AG10803 (cell line): ENCODE measurements around the gene CREB3.

Source experiments
- DNase-seq: peaks from one replicate; pipeline ENCODE4 v3.0.0; 2010; ENCODE audit warnings: low read depth
- H3K4me3 ChIP-seq: 2 replicates; pipeline ENCODE4 v1.5.1; 2011; ENCODE audit warnings: mild to moderate bottlenecking, low read length, control low read depth
- CTCF ChIP-seq: conservative IDR thresholded peaks from 2 replicates; pipeline ENCODE4 v1.5.1; 2011; ENCODE audit warnings: mild to moderate bottlenecking, low read length, control low read depth, inconsistent platforms

Gene CREB3

GRCh38 chr9:35726931-35727330, 5.5 kb upstream of the CREB3 start:
- TF ChIP-seq CTCF, result peak; percentile 44
- DNase-seq, result peak; percentile 68
- peak overlapping the region; percentile 97 for H3K4me3 ChIP-seq

DNA sequence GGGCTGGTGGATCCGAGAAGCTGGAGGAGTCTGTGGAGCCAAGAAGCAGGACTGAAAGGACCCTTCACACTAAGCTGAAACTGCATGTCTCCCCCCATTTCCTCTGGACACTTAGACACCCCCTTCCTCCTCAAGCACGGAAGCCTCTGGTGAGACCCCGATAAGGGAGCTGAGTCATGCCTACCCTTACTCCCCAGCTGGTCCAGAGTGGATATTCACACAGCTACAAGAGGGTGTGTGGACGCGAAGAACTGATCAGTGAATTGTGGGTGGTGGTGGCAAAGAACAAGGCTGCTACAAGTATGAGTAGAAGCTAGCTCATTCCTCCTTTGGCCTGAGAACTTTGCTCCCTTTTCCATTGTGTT, 4.8 kb upstream of the CREB3 start:
- no peak for TF ChIP-seq CTCF
- no peak for DNase-seq
- peak overlapping the region; percentile 97 for H3K4me3 ChIP-seq

GRCh38 chr9:35728041-35728971, 4.2 kb upstream of the CREB3 start:
- peak overlapping the region; percentile 97 for H3K4me3 ChIP-seq
- peak; percentile 94 for DNase-seq
- TF ChIP-seq CTCF, result no peak

DNA sequence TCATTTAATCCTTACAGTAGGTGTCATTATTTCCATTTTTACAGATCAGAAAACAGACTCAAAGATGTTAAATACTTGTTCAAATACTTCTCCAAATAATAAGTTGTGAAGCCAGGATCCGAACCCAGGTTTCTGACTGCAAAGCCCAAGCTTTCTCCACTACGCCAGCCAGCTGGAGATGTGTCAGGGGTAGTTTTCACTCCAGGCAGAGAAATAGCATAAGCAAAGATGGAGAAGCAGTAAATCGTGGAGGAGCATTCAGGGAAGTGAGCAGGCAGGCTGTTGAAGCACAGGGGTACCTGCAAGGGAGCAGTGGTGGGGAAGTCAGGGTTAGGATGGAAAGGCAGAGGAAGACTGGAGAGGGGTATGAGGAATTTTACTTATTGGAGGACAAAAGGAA, 3.4 kb upstream of the CREB3 start:
- H3K4me3 ChIP-seq, result peak overlapping the region; percentile 97
- no peak for TF ChIP-seq CTCF
- no peak for DNase-seq

GRCh38 chr9:35729700-35730485, 2.6 kb upstream of the CREB3 start:
- H3K4me3 ChIP-seq, result peak overlapping the region; percentile 97
- peak; percentile 91 for DNase-seq
- peak; percentile 71 for TF ChIP-seq CTCF

- peak overlapping the region; percentile 97 for H3K4me3 ChIP-seq
- no peak for TF ChIP-seq CTCF
- no peak for DNase-seq
Measured at GRCh38 chr9:35730486-35730854, 2.0 kb upstream of the CREB3 start.
